GM18526 (cell line): ENCODE measurements around the gene LRRC10B.

Experiments
- POLR2A ChIP-seq: IDR thresholded peaks from 3 replicates; pipeline ENCODE4 v1.6.1; 2011; ENCODE audit not compliant: insufficient read length; ENCODE audit errors: extremely low read depth

Gene LRRC10B

DNA sequence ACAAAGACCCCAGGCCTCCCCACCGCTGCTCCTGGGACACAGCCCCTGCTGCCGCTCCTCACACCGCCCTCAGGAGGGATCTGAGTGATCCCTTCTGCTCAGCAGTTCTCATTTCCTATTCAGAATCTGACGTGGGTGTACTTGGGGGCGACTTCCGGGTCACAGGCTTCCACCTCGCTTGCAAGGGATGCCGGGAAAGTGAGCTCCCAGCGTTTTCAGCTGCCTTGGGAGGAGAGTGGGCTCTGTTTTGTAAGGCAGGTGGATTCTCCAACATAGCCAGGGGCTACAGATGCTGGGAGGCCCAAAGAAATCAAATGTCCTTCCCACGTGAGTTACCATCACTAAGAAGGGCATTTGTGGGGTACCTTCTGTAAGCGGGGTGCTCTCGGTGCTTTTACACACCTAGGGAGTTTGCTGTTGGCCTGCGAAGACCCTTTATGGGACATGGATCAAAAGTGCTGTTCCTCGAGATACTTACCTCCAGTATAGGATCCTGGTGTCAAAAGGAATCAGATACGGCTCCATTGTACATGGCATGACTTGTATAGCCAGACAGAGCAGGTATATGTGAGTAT is 9.7 kb upstream of the LRRC10B start:
- no peak for TF ChIP-seq POLR2A

GRCh38 chr11:61499816-61500491 is 8.6 kb upstream of the LRRC10B start:
- no peak for TF ChIP-seq POLR2A

DNA sequence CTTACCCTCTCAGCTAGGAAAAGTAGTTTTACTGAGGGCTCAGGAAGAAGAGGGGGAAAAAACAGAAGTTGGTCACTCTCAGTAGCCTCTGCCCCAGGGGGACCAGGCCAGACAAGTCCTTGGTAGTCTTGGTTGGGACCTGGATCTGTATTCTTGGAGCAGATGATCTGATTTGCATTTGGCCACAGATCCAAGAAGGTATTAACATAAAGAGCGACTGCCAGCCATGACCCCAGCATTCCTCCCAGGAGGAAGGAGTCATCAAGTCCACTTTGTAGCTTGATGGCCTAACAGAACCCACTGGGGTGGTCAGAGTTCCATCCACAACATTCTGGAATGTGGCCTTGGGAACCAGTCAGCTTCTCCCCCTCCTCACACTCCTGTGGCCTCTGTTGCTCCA is 6.0 kb upstream of the LRRC10B start:
- TF ChIP-seq POLR2A: no peak

DNA sequence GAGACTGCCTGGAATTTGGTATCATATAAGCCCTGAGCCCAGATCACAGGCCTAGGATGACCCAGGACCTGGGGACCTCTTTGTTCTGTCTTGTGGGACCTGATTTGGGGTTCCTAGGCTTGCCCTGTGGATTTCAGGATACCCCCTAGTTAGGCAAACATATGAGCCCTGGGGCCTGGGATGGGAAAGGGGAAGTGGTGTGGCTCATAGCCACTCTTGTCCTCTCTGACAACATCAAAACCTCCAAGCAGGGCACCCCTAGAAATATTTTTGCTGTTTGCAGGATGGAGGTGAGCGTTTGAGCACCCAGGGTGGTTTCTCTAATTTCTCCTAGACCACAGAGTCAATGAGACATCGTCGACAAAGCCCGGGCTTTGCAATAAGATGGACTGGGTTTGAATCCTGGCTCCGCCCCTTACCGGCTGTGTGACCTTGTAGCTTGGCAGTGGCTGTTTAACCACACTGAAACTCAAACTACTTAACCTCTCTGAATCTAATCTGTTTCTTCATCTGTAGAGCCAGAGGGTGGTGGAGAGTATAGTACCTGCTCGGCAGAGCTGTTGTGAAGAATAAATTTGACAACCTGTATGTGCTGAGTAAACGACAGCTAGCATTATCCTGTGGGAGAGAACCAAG is 5.3 kb upstream of the LRRC10B start:
- no peak for TF ChIP-seq POLR2A

DNA sequence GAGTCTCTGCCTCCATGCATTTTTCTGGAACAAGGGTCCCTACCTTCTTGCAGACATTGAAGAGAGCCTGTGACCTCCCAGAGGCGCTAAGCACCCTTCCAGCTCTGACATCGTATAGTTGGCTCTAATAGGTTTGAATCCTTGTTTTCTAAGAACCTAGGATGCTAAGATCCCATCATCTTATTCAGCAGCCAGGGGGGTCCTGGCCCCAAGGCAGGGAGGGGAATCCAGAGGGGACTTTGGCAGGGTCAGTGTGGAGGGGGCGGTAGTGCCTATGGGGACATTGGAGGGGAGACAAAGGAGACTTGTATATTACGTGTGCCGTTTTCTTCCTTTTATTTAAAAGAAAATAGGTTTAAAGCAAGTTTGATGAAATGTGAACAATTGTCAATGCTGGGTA is 3.4 kb upstream of the LRRC10B start:
- TF ChIP-seq POLR2A: no peak

DNA sequence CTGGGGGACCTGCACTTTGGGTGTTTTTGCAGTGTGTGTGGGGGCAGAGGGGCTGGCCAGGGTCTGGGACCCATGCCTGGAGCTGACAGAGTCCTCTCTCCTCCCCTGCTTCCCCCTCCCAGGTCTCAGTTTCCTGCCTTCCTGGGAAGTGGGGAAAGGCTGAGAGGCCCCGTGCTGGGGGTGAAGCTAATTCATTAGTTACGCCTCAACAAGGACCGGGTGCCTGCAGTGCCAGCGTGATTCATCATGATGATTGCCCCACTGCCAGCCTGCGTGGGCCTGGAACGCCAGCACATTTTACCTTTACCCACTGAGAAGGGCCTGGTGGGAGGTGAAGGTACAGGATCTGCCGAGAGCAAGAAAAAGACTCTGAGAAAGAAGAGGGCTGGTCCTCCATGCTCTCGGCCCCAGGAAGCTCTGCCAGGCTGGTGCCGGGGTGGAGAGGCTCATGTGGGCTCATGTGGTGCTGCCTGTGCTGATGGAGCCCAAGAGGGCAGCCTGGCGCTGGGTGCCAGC is 2.9 kb upstream of the LRRC10B start:
- no peak for TF ChIP-seq POLR2A

GRCh38 chr11:61507012-61507768 is 1.4 kb upstream of the LRRC10B start:
- TF ChIP-seq POLR2A: no peak

DNA sequence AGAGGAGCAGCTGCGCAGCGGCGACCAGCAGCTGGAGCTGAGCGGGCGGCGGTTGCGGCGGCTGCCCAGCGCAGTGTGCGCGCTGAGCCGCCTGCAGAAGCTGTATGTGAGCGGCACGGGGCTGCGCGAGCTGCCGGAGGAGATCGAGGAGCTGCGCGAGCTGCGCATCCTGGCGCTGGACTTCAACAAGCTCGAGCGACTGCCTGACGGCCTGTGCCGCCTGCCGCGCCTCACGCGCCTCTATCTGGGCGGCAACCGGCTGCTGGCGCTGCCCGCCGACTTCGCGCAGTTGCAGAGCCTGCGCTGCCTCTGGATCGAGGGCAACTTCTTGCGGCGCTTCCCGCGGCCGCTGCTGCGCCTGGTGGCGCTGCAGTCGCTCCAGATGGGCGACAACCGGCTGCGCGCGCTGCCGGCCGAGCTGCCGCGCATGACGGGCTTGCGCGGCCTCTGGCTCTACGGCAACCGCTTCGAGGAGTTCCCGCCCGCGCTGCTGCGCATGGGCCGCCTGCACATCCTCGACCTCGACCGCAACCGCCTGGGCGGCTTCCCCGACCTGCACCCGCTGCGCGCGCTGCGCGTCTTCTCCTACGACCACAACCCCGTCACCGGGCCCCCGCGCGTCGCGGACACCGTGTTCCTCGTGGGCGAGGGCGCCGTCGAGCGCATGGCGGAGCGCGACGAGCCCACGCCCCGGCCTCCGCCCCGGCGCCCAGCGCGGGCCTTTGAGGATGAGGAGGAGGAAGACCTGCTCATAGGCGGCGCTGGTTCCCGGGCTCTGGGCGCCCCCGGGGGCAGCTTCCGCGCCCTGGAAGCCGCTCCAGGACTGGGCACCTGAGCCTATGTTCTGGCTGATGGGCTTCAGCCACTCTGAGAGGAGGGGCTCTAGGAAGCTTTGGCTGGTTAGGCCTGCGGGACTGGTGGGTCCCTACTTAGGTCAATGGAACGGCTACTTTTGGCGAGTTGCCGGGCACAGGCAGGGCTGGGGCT is 787 bp downstream of the LRRC10B start:
- TF ChIP-seq POLR2A: no peak

DNA sequence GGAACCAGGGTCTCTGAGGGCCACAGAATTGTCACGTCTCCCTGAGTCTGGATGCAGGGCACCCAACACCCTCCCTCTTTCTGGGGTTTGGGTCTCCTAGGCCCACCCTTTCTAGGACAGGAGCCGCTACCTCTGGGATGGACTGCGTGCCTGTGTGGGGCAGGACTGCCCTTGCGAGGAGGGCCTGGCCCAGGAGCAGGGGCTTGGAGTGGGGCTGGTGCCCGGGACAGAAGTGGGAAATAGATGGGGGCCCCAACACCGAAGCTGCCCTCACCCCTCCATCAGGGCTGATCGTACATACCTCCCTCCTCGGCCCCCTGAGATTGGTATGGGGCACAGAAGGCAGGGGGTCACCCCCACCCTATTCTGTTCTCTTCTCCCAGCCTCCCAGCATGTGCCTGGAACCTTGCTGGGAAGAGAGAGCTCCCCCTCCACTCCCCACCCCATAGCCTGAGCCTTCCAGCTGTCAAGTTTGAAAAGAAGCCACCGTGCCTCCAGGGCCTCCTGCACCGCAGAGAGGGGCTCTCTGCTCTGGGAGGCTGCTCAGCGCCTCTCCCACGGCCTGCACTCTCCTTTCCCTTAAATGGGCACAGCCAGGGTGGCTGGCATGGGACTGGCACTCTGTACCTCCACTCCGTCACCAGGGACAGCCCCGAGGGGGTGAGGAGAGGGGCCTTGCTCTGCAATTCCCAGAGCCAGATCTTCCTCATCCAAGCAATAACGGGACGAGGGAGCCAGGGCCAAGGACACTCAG is 1.8 kb downstream of the LRRC10B start:
- no peak for TF ChIP-seq POLR2A

- no peak for TF ChIP-seq POLR2A
Observed at GRCh38 chr11:61510974-61511373, 2.4 kb downstream of the LRRC10B start.

GRCh38 chr11:61511383-61511782 is 2.8 kb downstream of the LRRC10B start:
- no peak for TF ChIP-seq POLR2A

- no peak for TF ChIP-seq POLR2A
Observed at GRCh38 chr11:61512435-61512834, 3.9 kb downstream of the LRRC10B start.

GRCh38 chr11:61513143-61513765 is 4.7 kb downstream of the LRRC10B start:
- no peak for TF ChIP-seq POLR2A
